GM12875 (cell line): Measurements from ENCODE around the gene TCF12.

ENCODE experiments used
- H3K4me3 ChIP-seq: one replicate; pipeline ENCODE4 v1.5.1; 2011; ENCODE audit warnings: low read depth, low read length, control low read depth
- TF ChIP-seq, protein P1 (sequence below): IDR thresholded peaks from 2 replicates; pipeline ENCODE4 v1.5.1; 2011; ENCODE audit warnings: low read depth, mild to moderate bottlenecking, control low read depth, inconsistent platforms, low read length, moderate library complexity, borderline replicate concordance; ENCODE audit not compliant: insufficient read depth

The TCF12 gene

DNA sequence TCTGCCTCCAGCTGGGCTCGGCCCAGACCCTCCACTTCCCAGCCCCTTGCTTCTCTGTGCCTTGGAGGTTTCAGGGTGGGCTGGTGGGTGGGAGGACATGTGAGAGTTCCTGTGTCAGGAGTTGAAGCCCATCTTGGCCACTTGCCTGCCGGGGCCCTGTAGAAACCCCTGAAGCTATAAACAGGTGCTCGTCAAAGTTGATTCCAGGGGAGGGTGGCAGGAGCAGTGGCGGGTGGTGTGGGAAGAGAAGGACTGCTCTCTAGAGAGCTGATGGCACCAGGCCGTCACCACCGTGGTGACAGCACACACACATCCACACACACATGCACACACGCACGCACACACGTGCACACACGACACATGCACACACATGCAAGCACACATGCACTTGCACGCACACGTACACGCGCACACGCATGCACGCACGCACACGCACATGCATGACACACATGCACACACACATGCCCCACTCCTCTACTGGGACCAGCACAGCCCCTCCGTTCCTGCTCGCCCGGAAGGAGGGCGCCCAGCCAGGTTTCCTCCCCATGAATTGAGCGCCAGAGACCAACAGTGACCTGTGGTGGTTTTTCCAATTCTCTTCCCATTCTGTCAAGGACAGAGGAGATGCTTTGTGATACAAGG lies 401.6 kb downstream of the TCF12 start:
- TF ChIP-seq, protein P1, sequence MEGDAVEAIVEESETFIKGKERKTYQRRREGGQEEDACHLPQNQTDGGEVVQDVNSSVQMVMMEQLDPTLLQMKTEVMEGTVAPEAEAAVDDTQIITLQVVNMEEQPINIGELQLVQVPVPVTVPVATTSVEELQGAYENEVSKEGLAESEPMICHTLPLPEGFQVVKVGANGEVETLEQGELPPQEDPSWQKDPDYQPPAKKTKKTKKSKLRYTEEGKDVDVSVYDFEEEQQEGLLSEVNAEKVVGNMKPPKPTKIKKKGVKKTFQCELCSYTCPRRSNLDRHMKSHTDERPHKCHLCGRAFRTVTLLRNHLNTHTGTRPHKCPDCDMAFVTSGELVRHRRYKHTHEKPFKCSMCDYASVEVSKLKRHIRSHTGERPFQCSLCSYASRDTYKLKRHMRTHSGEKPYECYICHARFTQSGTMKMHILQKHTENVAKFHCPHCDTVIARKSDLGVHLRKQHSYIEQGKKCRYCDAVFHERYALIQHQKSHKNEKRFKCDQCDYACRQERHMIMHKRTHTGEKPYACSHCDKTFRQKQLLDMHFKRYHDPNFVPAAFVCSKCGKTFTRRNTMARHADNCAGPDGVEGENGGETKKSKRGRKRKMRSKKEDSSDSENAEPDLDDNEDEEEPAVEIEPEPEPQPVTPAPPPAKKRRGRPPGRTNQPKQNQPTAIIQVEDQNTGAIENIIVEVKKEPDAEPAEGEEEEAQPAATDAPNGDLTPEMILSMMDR: no peak
- H3K4me3 ChIP-seq: no peak overlapping the region

DNA sequence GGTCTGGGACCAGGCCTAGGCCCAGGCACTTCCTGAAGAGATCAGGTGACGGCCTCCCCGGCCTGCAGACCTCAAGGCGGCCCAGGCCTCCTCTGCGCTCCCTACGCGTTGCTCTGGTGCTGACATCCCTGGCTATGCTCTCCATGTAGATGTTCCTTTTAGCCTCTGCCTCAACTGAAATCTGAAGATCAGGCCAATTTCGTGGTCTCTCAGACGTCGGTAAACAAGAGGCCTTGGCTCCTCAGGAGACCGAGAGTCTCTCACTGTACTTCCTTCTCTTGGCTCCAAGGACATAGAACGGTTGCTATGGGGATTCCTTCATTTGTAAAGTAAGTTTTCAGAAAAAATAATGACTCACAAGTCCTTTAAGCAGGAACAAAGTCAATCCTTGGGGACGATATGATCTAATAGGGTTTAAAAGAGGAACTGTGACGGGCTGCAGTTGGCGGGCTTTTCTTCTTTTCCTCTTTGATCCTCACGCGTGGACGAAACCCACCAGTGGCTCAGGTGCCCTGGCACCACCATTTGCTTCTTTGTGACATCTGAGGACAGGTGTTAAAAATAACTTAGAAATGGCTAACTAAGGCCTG lies 402.3 kb downstream of the TCF12 start:
- TF ChIP-seq, protein P1: no peak
- no peak overlapping the region for H3K4me3 ChIP-seq

DNA sequence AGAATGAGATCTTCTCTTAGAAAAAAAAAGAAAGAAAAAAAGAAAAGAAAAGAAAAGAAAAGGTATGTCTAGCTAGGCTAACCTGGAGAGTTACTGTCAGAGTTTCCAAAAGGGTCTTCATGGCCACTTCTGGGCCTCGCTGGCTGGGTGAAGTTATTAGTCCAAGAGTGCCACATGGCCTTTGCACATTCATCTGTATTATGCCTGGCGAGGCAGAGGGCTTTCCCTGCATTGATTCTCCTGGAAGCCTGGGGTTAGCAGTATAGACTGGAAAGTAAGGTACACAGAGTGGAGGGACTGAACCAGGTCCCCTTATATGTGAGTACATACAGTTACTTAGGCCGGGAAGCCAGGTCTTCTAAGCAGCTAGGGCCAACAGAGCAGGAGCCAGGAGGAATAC lies 403.0 kb downstream of the TCF12 start:
- TF ChIP-seq, protein P1: no peak
- no peak overlapping the region for H3K4me3 ChIP-seq

DNA sequence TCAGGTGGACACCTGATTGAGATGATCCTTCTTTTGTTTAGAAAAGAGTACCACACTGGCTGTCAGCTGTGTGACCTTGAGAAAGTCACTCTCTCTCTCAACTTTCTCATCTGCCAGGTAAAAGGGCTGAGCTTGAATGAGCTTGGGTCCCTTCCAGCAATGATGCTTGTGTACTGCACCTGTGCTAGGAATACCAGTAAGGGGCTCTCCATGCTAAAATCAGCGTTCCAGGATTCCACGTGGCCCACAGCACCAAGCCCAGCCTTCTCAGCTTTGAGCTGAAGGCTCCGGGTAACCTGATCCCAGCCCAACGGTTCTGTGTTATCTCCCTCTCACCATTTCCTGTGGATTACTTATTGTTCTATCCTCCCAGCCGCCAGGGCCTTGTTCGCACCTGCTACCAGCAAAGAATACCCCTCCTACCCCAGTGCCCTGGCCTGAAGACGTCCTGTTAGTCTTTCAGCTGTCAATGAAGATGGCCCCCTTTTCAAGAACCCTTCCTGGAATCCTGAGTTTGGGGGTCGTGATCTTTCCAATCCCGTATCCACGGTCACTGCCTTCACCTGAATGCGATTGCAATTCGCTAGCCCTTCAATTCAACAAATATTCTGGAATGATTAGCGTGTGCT lies 403.6 kb downstream of the TCF12 start:
- TF ChIP-seq, protein P1: no peak

DNA sequence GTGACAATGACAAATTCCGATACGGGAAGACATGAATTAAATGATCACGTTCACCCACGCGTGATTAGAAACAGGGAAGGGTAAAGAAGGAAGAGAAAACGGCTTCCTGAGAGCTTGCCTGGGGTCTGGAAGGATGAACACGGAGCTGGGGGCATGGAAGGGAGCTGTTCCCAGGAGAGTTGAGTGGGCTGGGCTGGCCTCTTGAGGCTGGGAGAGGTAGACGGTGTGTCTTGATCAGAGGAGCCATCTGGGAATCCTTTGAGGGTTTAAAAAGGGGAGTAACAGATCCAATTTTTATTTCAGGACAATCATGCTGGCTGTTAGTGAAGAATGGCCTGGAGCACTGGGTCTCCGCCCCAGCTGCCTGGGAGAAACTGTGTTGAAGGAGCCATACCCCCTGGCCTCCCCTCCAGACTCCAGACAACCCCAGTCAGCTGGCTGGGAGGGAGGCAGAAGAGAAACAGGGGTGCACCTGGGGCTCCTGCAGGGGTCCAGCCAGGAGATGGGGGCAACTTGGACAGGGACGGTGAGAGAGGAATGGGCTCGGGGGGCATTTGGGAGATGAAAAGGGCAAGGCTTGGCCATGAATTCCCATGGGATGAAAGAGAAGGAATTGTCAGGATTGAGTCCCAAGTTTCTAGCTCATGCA lies 404.3 kb downstream of the TCF12 start:
- H3K4me3 ChIP-seq: no peak overlapping the region
- TF ChIP-seq, protein P1: no peak

More for the DNA sequence above, 403.6 kb downstream of the TCF12 start:
- H3K4me3 ChIP-seq: no peak overlapping the region

DNA sequence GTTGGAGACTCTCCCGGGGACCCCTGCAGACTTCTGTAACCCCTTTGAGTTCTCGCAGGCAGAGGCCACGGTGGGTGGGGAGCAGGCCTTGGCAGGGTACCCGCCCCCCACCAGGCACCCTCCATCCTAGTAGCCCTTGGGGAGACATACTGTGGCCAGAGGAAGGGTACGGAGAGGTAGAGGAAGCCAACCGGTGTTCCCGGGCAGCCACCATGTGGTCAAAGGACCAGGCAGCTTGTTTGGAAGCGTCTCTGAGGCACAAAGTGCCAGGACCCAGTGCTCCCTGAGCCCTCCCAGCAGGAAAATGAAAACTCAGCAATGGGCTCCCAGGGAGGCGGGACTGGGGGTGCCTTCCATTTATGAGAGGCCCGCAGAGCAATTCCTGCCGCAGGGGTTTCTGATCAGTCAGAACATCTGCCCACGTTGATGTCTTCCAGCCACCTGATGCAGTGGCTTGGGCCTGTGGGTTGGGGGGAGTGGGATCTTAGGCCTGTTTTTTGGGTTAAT lies 404.9 kb downstream of the TCF12 start:
- TF ChIP-seq, protein P1: no peak

More for the DNA sequence above, 404.9 kb downstream of the TCF12 start:
- no peak overlapping the region for H3K4me3 ChIP-seq
